ENCODE data around the gene MYO9A. TPM values are rescaled to one million over a fixed set of nuclear protein-coding genes. Genes with fewer than 3 reads are reported as not detected.

The MYO9A gene
- total RNA-seq, 1 experiment from 2014 or later: 23.0 TPM

- ATAC-seq: no peak
- Histone ChIP-seq H3K36me3 (ENCODE audit: control insufficient read depth in 1 of 2, insufficient read depth in 2 of 2, low read length in 2 of 2) (no peaks in the 10 kb centered on the region), H4K20me1 (ENCODE audit: insufficient read depth) (no peaks in the 10 kb centered on the region), H3K4me1 (ENCODE audit: control insufficient read depth in 1 of 2, insufficient read depth in 2 of 2, low read length in 2 of 2) (peaks cover 3 to 11% of the 10 kb centered on the region in 2 experiments; a peak in 2 of 4 replicates), H2AFZ (ENCODE audit: low read depth, low read length, poor library complexity, severe bottlenecking) (no peak overlapping the region), H3K27me3 (ENCODE audit: insufficient read depth, low read length) (no peaks in the 10 kb centered on the region), H3K79me2 (ENCODE audit: insufficient read depth, low read length) (no peaks in the 10 kb centered on the region), H3K9me3 (ENCODE audit: control insufficient read depth in 1 of 2, insufficient read depth in 1 of 2, low read depth in 1 of 2, low read length in 2 of 2) (no peaks in the 10 kb centered on the region), H3K4me2 (ENCODE audit: low read length) (no peak overlapping the region), H3K27ac (ENCODE audit: low read depth, low read length) (no peak overlapping the region), H3K9me2 (ENCODE audit: insufficient read depth) (no peaks in the 10 kb centered on the region), H3K9ac (ENCODE audit: low read length) (no peak overlapping the region), H3K4me3 (replicated peaks in 1 of 2; ENCODE audit: low read depth in 1 of 2, low read length in 2 of 2) (no peak overlapping the region)
- no TSS peak for BruUV-seq (replicated peaks)
- intact Hi-C loops (cut with micrococcal nuclease): no loop called here
- TF ChIP-seq EZH2phosphoT487 (IDR thresholded peaks at IDR 0.05; ENCODE audit: borderline replicate concordance) (no peak), EZH2 (IDR thresholded peaks at IDR 0.05) (no peak), SRF (IDR thresholded peaks at IDR 0.05; ENCODE audit: low read depth) (no peak), FOSL1 (IDR thresholded peaks at IDR 0.05; ENCODE audit: low read depth) (no peak), SIN3A (IDR thresholded peaks at IDR 0.05; ENCODE audit: low read depth) (no peak), CBX3 (IDR thresholded peaks at IDR 0.05; ENCODE audit: low read depth) (no peak), POLR2A (IDR thresholded peaks at IDR 0.05; ENCODE audit: borderline replicate concordance, extremely low read depth, insufficient read depth, insufficient read length) (no peak)
- ChIA-PET CTCF (interaction anchor here (1.3 to 3.7 kb wide), 3 partner anchors 9 to 37 kb away, joined by 5 to 23 read pairs (median 6); no protein-coding TSS in a partner anchor), RAD21 (ENCODE audit: low non-redundant PET in 1 of 2, low total read pairs in 2 of 2, uncharacterized antibody in 2 of 2, unreplicated experiment in 2 of 2) (no interaction called here), POLR2A (interaction anchor here (1.2 kb wide), 1 partner anchor 9 kb away, joined by 4 read pairs; no protein-coding TSS in a partner anchor)
- no peak for DNase-seq (ENCODE audit: low read depth, low spot score)
Measured at GRCh38 chr15:71781179-71781964, 336.6 kb downstream of the MYO9A start.

GRCh38 chr15:71780115-71780976 is 337.6 kb downstream of the MYO9A start:
- Histone ChIP-seq H3K4me2 (ENCODE audit: low read length) (peak overlapping the region; percentile 46), H3K36me3 (ENCODE audit: control insufficient read depth in 1 of 2, insufficient read depth in 2 of 2, low read length in 2 of 2) (no peaks in the 10 kb centered on the region), H3K79me2 (ENCODE audit: insufficient read depth, low read length) (no peaks in the 10 kb centered on the region), H2AFZ (ENCODE audit: low read depth, low read length, poor library complexity, severe bottlenecking) (peak overlapping the region; percentile 42), H4K20me1 (ENCODE audit: insufficient read depth) (no peaks in the 10 kb centered on the region), H3K4me1 (ENCODE audit: control insufficient read depth in 1 of 2, insufficient read depth in 2 of 2, low read length in 2 of 2) (peaks cover 3 to 11% of the 10 kb centered on the region in 2 experiments; a peak in 2 of 4 replicates), H3K9me2 (ENCODE audit: insufficient read depth) (no peaks in the 10 kb centered on the region), H3K27me3 (ENCODE audit: insufficient read depth, low read length) (no peaks in the 10 kb centered on the region), H3K9me3 (ENCODE audit: control insufficient read depth in 1 of 2, insufficient read depth in 1 of 2, low read depth in 1 of 2, low read length in 2 of 2) (no peaks in the 10 kb centered on the region), H3K27ac (ENCODE audit: low read depth, low read length) (no peak overlapping the region), H3K9ac (ENCODE audit: low read length) (peak overlapping the region; percentile 33), H3K4me3 (replicated peaks in 1 of 2; ENCODE audit: low read depth in 1 of 2, low read length in 2 of 2) (no peak overlapping the region)
- no peak for DNase-seq (ENCODE audit: low read depth, low spot score)
- intact Hi-C loops (cut with micrococcal nuclease): no loop called here
- peak; percentile 84 for ATAC-seq
- peak; percentile 60 for TF ChIP-seq RAD21 (IDR thresholded peaks at IDR 0.05; ENCODE audit: low read depth)
- no peak for TF ChIP-seq JUND (IDR thresholded peaks at IDR 0.05)
- TF ChIP-seq, protein P1, sequence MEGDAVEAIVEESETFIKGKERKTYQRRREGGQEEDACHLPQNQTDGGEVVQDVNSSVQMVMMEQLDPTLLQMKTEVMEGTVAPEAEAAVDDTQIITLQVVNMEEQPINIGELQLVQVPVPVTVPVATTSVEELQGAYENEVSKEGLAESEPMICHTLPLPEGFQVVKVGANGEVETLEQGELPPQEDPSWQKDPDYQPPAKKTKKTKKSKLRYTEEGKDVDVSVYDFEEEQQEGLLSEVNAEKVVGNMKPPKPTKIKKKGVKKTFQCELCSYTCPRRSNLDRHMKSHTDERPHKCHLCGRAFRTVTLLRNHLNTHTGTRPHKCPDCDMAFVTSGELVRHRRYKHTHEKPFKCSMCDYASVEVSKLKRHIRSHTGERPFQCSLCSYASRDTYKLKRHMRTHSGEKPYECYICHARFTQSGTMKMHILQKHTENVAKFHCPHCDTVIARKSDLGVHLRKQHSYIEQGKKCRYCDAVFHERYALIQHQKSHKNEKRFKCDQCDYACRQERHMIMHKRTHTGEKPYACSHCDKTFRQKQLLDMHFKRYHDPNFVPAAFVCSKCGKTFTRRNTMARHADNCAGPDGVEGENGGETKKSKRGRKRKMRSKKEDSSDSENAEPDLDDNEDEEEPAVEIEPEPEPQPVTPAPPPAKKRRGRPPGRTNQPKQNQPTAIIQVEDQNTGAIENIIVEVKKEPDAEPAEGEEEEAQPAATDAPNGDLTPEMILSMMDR (IDR thresholded peaks at IDR 0.05 in 2 of 3, conservative IDR thresholded peaks at IDR 0.05 in 1 of 3; ENCODE audit: borderline replicate concordance in 1 of 3, insufficient read depth in 1 of 3, low read depth in 2 of 3, low read length in 2 of 3): peak; percentile 50 to 84 (median 71); a peak in 5 of 6 replicates
- TSS peak; percentile 35 for BruUV-seq (replicated peaks)
- RAD21 ChIA-PET (ENCODE audit: low non-redundant PET in 1 of 2, low total read pairs in 2 of 2, uncharacterized antibody in 2 of 2, unreplicated experiment in 2 of 2): no interaction called here
- POLR2A ChIA-PET: no interaction called here
- CTCF ChIA-PET: interaction anchor here (0.7 to 3.7 kb wide), 7 partner anchors 10 to 955 kb away, joined by 3 to 23 read pairs (median 4); no protein-coding TSS in a partner anchor
